Measurements from ENCODE around the gene STXBP6.

STXBP6 gene

GRCh38 chr14:24890716-24891115, 159.2 kb downstream of the STXBP6 start:
- no peak for TF ChIP-seq CTCF (IDR thresholded peaks at IDR 0.05)
- H3K9me3 ChIP-seq = no peaks in the 10 kb centered on the region
- no peaks in the 10 kb centered on the region for H3K36me3 ChIP-seq
- peaks cover 4% of the 10 kb centered on the region for H3K27me3 ChIP-seq
- no peak overlapping the region for H3K27ac ChIP-seq
- no peak overlapping the region for H3K4me3 ChIP-seq (ENCODE audit: low read depth in 1 of 2, low read length in 1 of 2)
- peaks cover 0 to 9% of the 10 kb centered on the region in 2 experiments for H3K4me1 ChIP-seq (ENCODE audit: control insufficient read depth in 1 of 2, insufficient read depth in 1 of 2, low read depth in 1 of 2, low read length in 1 of 2)

- Histone ChIP-seq H3K9me3 (no peaks in the 10 kb centered on the region), H3K36me3 (no peaks in the 10 kb centered on the region), H3K27ac (no peak overlapping the region), H3K4me3 (ENCODE audit: low read depth in 1 of 2, low read length in 1 of 2) (no peak overlapping the region), H3K4me1 (ENCODE audit: control insufficient read depth in 1 of 2, insufficient read depth in 1 of 2, low read depth in 1 of 2, low read length in 1 of 2) (peaks cover 0 to 9% of the 10 kb centered on the region in 2 experiments), H3K27me3 (peaks cover 4% of the 10 kb centered on the region)
- TF ChIP-seq CTCF (IDR thresholded peaks at IDR 0.05) = no peak
Measured at GRCh38 chr14:24889843-24890242, 160.1 kb downstream of the STXBP6 start.

- Histone ChIP-seq H3K27ac (no peak overlapping the region), H3K4me3 (ENCODE audit: low read depth in 1 of 2, low read length in 1 of 2) (no peak overlapping the region), H3K27me3 (peaks cover 4% of the 10 kb centered on the region), H3K9me3 (no peaks in the 10 kb centered on the region), H3K36me3 (no peaks in the 10 kb centered on the region), H3K4me1 (ENCODE audit: control insufficient read depth in 1 of 2, insufficient read depth in 1 of 2, low read depth in 1 of 2, low read length in 1 of 2) (peaks cover 0 to 9% of the 10 kb centered on the region in 2 experiments)
- TF ChIP-seq CTCF (IDR thresholded peaks at IDR 0.05) = no peak
Measured at GRCh38 chr14:24888532-24888931, 161.4 kb downstream of the STXBP6 start.

- Histone ChIP-seq H3K36me3 (no peaks in the 10 kb centered on the region), H3K4me3 (ENCODE audit: low read depth in 1 of 2, low read length in 1 of 2) (no peak overlapping the region), H3K27me3 (peaks cover 4% of the 10 kb centered on the region), H3K27ac (no peak overlapping the region), H3K9me3 (no peaks in the 10 kb centered on the region), H3K4me1 (ENCODE audit: control insufficient read depth in 1 of 2, insufficient read depth in 1 of 2, low read depth in 1 of 2, low read length in 1 of 2) (peaks cover 0 to 9% of the 10 kb centered on the region in 2 experiments)
- no peak for TF ChIP-seq CTCF (IDR thresholded peaks at IDR 0.05)
Measured at GRCh38 chr14:24887623-24888304, 162.2 kb downstream of the STXBP6 start.

GRCh38 chr14:24885410-24885913, 164.5 kb downstream of the STXBP6 start:
- no peak overlapping the region for H3K4me3 ChIP-seq (ENCODE audit: low read depth in 1 of 2, low read length in 1 of 2)
- peaks cover 4% of the 10 kb centered on the region for H3K27me3 ChIP-seq
- H3K36me3 ChIP-seq = no peaks in the 10 kb centered on the region
- H3K4me1 ChIP-seq (ENCODE audit: control insufficient read depth in 1 of 2, insufficient read depth in 1 of 2, low read depth in 1 of 2, low read length in 1 of 2) = peaks cover 0 to 9% of the 10 kb centered on the region in 2 experiments
- TF ChIP-seq CTCF (IDR thresholded peaks at IDR 0.05) = no peak
- no peak overlapping the region for H3K27ac ChIP-seq
- H3K9me3 ChIP-seq = no peaks in the 10 kb centered on the region

Measured in neutrophil (primary cell).